ENCODE results near the gene CSNK2B. TPM values are rescaled to one million over a fixed set of nuclear protein-coding genes. Genes with fewer than 3 reads are reported as not detected.

The CSNK2B gene
- total and polyA plus RNA-seq, 9 of the 15 experiments (the other 6 are each of a cell fraction or from before 2014, with no cell fraction given): 120 to 1,126 (median 529) TPM

GRCh38 chr6:31658983-31659648, 6.8 kb upstream of the CSNK2B start (continued):
- TF ChIP-seq CHAMP1 (IDR thresholded peaks at IDR 0.05) (no peak), JUNB (CRISPR knock-in tag; conservative IDR thresholded peaks at IDR 0.05) (no peak), SMARCC2 (IDR thresholded peaks at IDR 0.05; ENCODE audit: low read depth) (no peak), RBM22 (IDR thresholded peaks at IDR 0.05; ENCODE audit: low read depth, low read length, poor library complexity, severe bottlenecking) (peak; percentile 85), ZZZ3 (IDR thresholded peaks at IDR 0.05) (no peak), TSHZ1 (CRISPR knock-in tag; IDR thresholded peaks at IDR 0.05) (no peak), PATZ1 (CRISPR knock-in tag; IDR thresholded peaks at IDR 0.05; ENCODE audit: borderline replicate concordance) (no peak), ARID4B (CRISPR knock-in tag; IDR thresholded peaks at IDR 0.05) (peak; percentile 21; the same call in 1 of the 2 replicates), ZNF830 (CRISPR knock-in tag; IDR thresholded peaks at IDR 0.05) (no peak), ZNF121 (CRISPR knock-in tag; conservative IDR thresholded peaks at IDR 0.05) (no peak), ZBTB17 (CRISPR knock-in tag; IDR thresholded peaks at IDR 0.05) (no peak), MAX (CRISPR knock-in tag; IDR thresholded peaks at IDR 0.05) (no peak; the same call in 1 of the 2 replicates), EHMT2 (IDR thresholded peaks at IDR 0.05) (peak; percentile 12; the same call in 1 of the 2 replicates), MAZ (CRISPR knock-in tag; conservative IDR thresholded peaks at IDR 0.05 in 1 of 2, IDR thresholded peaks at IDR 0.05 in 1 of 2) (peak in 1 of 2 experiments; percentile 26; a peak in 1 of 4 replicates)
